Measurements from ENCODE around the gene CAPN10. TPM values are rescaled to one million over a fixed set of nuclear protein-coding genes. Genes with fewer than 3 reads are reported as not detected.
A peak's percentile ranks its signal among the peaks of the same experiment; 100 is the strongest.

Gene CAPN10
- total RNA-seq, 3 donors from 2014 or later: 17.0 to 26.2 (median 25.5) TPM

DNA sequence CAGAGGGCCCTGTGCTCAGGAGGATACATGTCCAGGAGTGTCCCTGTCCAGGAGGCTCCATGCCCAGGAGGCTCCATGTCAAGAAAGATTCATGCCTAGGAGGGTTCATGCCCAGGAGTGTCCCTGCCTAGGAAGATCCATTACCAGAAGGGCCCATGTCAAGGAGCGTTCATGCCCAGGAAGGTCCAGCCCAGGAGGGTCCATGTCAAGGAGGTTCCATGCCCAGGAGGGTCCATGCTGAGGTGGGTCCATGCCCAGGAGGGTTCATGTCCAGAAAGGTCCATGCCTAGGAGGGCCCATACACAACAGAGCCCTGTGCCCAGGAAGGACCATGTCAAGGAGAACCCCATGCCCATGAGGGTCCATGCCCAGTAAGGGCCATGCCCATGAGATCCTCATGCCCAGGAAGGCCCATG is 45.8 kb downstream of the CAPN10 start:
- no peaks in the 10 kb centered on the region for H3K36me3 ChIP-seq
- no peak for TF ChIP-seq POLR2A (IDR thresholded peaks at IDR 0.05)
- TF ChIP-seq POLR2AphosphoS5 (IDR thresholded peaks at IDR 0.05): no peak
- no peak for TF ChIP-seq CTCF (IDR thresholded peaks at IDR 0.05)

DNA sequence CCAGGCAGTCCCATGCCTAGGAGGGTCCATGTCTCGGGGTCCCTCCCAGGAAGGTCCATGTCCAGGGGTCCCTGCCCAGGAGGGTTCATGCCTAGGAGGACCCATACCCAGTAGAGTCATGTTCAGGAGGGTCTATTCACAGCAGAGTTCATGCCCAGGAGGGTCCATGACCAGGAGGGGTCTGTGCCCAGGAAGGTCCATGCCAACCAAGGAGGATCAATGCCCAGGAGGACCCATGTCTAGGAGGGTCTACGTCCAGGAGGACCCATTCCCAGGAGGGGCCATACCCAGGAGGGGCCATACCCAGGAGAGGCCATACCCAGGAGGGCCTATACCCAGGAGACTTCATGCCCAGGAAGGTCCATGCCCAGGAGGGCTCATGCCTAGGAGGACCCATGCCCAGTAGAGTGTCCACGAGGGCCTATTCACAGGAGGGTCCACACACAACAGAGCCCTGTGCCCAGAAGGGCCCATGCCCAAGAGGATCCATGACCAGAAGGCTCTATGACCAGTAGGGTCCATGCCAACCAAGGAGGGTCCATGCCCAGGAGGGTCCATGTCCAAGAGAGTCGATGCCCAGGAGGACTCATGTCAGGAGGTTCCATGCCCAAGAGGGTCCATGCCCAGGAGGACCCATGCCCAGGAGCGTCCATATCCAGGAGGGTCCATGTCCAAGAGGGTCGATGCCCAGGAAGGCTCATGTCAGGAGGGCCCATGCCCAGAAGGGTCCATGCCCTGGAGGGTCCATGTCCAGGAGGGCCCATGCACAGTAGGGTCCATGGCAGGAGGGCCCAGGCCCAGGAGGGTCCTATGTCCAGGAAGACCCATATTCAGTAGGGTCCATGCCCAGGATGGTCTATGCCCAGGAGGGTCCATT is 48.8 kb downstream of the CAPN10 start:
- Histone ChIP-seq H3K36me3 (no peaks in the 10 kb centered on the region), H3K9me3 (peaks cover 8 to 22% of the 10 kb centered on the region in 2 donors), H3K27me3 (peaks cover 0 to 5% of the 10 kb centered on the region in 2 donors), H3K4me3 (no peak overlapping the region), H3K27ac (no peak overlapping the region), H3K4me1 (no peaks in the 10 kb centered on the region)
- TF ChIP-seq POLR2AphosphoS5 (IDR thresholded peaks at IDR 0.05) (no peak), POLR2A (IDR thresholded peaks at IDR 0.05) (no peak), CTCF (IDR thresholded peaks at IDR 0.05) (no peak)
- peak in 1 of 2 donors; percentile 39 for DNase-seq (ENCODE audit: low spot score in 2 of 2)
- intact Hi-C loops (cut with DNase I; ENCODE audit: low total_unique reads): no loop called here

More for the DNA sequence above, 45.8 kb downstream of the CAPN10 start:
- H3K4me1 ChIP-seq: no peaks in the 10 kb centered on the region
- peaks cover 8 to 22% of the 10 kb centered on the region in 2 donors for H3K9me3 ChIP-seq
- peaks cover 0 to 5% of the 10 kb centered on the region in 2 donors for H3K27me3 ChIP-seq
- H3K4me3 ChIP-seq: no peak overlapping the region
- no peak overlapping the region for H3K27ac ChIP-seq
- intact Hi-C loops (cut with DNase I; ENCODE audit: low total_unique reads): no loop called here
- DNase-seq (ENCODE audit: low spot score in 2 of 2): no peak

DNA sequence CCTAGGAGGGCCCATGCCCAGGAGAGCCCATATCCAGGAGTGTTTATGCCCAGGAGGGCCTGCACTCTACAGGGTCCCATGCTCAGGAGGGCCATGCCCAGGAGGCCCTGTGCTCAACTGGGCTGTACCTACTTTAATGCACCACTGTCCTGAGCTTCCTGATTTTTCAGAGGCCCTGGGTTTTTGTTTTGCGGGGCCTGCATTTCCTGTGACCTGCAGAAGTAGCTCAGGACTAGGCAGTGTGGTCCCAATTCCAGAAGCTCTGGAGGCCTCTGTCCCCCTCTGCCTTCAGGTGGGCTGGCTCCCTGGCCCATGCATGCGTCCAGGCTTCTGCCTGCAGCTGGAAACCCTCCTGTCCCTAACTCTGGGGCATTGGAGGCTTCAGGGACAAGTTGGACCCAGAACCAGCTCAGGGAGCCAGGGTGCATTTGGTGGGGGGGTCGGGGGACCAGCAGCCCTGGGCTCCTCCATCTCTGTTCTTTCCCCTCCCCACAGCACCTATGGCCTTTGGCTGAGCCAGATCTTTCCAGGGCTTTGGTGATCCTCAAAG is 49.5 kb downstream of the CAPN10 start:
- no peak overlapping the region for H3K4me3 ChIP-seq
- peaks cover 8 to 22% of the 10 kb centered on the region in 2 donors for H3K9me3 ChIP-seq
- intact Hi-C loops (cut with DNase I; ENCODE audit: low total_unique reads): no loop called here
- TF ChIP-seq POLR2AphosphoS5 (IDR thresholded peaks at IDR 0.05): no peak
- TF ChIP-seq CTCF (IDR thresholded peaks at IDR 0.05): no peak
- no peak for TF ChIP-seq POLR2A (IDR thresholded peaks at IDR 0.05)
- no peak overlapping the region for H3K27ac ChIP-seq
- H3K36me3 ChIP-seq: no peaks in the 10 kb centered on the region
- DNase-seq (ENCODE audit: low spot score in 2 of 2): no peak
- H3K4me1 ChIP-seq: no peaks in the 10 kb centered on the region
- H3K27me3 ChIP-seq: peaks cover 0 to 5% of the 10 kb centered on the region in 2 donors

DNA sequence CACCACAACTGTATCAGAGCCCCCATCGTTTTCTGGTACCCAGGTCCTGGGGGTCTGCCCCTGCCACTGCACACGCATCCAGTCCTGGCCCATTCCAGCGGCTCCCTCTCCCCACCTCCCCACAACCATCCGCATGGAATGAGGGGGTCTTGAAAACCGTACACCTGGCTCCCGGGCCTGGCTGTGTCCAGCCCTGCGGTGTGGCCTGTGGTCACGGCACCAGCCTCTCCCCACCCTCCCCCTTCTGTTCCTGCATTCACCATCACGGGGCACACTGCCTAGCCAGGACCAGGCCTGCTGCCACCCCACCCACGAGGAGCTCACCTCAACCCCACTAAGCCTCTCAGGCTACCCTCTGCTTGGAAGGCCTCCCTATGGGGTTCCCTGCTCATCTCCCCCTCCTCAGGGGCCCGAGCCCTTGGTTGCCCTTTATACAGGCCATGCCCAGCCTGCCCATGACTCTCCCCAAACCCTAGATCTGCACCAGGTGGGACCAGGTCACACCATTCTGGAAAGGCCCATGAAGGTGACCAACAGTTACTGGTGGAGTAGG is 50.1 kb downstream of the CAPN10 start:
- Histone ChIP-seq H3K4me1 (no peaks in the 10 kb centered on the region), H3K4me3 (no peak overlapping the region), H3K27me3 (peaks cover 0 to 5% of the 10 kb centered on the region in 2 donors), H3K9me3 (peaks cover 8 to 22% of the 10 kb centered on the region in 2 donors), H3K27ac (no peak overlapping the region), H3K36me3 (no peaks in the 10 kb centered on the region)
- no peak for DNase-seq (ENCODE audit: low spot score in 2 of 2)
- intact Hi-C loops (cut with DNase I; ENCODE audit: low total_unique reads): no loop called here
- TF ChIP-seq POLR2AphosphoS5 (IDR thresholded peaks at IDR 0.05): no peak
- no peak for TF ChIP-seq POLR2A (IDR thresholded peaks at IDR 0.05)
- TF ChIP-seq CTCF (IDR thresholded peaks at IDR 0.05): no peak

Data from breast epithelium (tissue), 4 donors.